HG03175 (cell line): ENCODE results near the gene SLC38A4.

Experiments used
- ATAC-seq: cut with Tn5 transposase; IDR thresholded peaks from one replicate; pipeline ENCODE4 v1.9.1; 2021; ENCODE audit warnings: mild to moderate bottlenecking, moderate library complexity; ENCODE audit not compliant: unreplicated experiment

The SLC38A4 gene

GRCh38 chr12:46717868-46718267 lies 107.9 kb downstream of the SLC38A4 start:
- ATAC-seq: no peak

GRCh38 chr12:46717159-46717558 lies 108.6 kb downstream of the SLC38A4 start:
- no peak for ATAC-seq
